Measurements from ENCODE around the gene PPFIBP2.

DNA sequence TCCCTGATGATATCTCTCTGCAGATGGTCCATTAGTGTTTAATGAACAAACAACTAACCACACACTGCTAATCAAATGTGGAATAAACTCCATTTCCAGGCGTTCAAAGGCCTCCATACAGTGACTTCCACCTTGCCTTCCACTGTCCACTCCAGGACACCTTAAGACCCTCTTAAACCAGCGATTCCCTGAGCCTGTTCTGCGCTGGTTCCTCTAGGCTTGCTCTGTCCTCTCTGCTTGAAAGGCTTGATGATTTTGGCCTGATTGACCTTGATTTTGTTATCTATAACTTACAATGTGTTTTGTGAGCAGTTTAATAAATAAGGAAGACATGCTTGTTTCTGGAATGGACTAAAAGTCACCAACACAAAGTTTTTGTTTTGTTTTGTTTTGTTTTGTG, 180.4 kb downstream of the PPFIBP2 start:
- TF ChIP-seq, protein P1, sequence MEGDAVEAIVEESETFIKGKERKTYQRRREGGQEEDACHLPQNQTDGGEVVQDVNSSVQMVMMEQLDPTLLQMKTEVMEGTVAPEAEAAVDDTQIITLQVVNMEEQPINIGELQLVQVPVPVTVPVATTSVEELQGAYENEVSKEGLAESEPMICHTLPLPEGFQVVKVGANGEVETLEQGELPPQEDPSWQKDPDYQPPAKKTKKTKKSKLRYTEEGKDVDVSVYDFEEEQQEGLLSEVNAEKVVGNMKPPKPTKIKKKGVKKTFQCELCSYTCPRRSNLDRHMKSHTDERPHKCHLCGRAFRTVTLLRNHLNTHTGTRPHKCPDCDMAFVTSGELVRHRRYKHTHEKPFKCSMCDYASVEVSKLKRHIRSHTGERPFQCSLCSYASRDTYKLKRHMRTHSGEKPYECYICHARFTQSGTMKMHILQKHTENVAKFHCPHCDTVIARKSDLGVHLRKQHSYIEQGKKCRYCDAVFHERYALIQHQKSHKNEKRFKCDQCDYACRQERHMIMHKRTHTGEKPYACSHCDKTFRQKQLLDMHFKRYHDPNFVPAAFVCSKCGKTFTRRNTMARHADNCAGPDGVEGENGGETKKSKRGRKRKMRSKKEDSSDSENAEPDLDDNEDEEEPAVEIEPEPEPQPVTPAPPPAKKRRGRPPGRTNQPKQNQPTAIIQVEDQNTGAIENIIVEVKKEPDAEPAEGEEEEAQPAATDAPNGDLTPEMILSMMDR (IDR thresholded peaks at IDR 0.05) = no peak
- TF ChIP-seq POLR2A (IDR thresholded peaks at IDR 0.05) = no peak
